Body of pancreas (tissue), 4 donors: Measurements from ENCODE around the gene CNTNAP2.

ENCODE experiments used
- CTCF ChIP-seq, 7 experiments: fragments of 450-650 bp in 4 of 7; fragments of 200-600 bp in 3 of 7; sonication (generic) in 3 of 7; IDR thresholded peaks; one replicate each; pipeline ENCODE4 v1.5.1; 2016 to 2019; ENCODE audit warnings: antibody characterized with exemption in 7 of 7
- POLR2A ChIP-seq, 3 donors: fragments of 450-650 bp; IDR thresholded peaks; one replicate each; pipeline ENCODE4 v1.6.1; 2016; ENCODE audit warnings: antibody characterized with exemption in 3 of 3, mild to moderate bottlenecking in 2 of 3

GRCh38 chr7:146131701-146132100 is 15.1 kb downstream of the CNTNAP2 start:
- TF ChIP-seq CTCF (IDR thresholded peaks at IDR 0.05): no peak
- TF ChIP-seq POLR2A (IDR thresholded peaks at IDR 0.05): no peak
